A673 (cell line): Measurements from ENCODE around the gene IL21.
"Not testable (repeated sequence)": the region's sequence is repeated elsewhere in the genome, so short reads cannot be mapped to it uniquely, and the experiment has no call there.

Experiments used
- EZH2 ChIP-seq: fragments of 200-600 bp; sonication (generic); IDR thresholded peaks from 2 replicates; pipeline ENCODE4 v1.6.1; 2017; ENCODE audit warnings: borderline replicate concordance, low read depth, mild to moderate bottlenecking, mixed read lengths, antibody characterized with exemption, low read length; ENCODE audit not compliant: poor library complexity, severe bottlenecking
- TF ChIP-seq, protein P1 (sequence below): fragments of 300-800, 200-600 bp; sonication (generic); conservative IDR thresholded peaks from 2 replicates; pipeline ENCODE4 v1.5.1; 2017; ENCODE audit warnings: low read depth, mild to moderate bottlenecking, antibody characterized with exemption, low read length, moderate library complexity, mixed read lengths

GRCh38 chr4:122574347-122574746, 46.5 kb downstream of the IL21 start:
- TF ChIP-seq, protein P1, sequence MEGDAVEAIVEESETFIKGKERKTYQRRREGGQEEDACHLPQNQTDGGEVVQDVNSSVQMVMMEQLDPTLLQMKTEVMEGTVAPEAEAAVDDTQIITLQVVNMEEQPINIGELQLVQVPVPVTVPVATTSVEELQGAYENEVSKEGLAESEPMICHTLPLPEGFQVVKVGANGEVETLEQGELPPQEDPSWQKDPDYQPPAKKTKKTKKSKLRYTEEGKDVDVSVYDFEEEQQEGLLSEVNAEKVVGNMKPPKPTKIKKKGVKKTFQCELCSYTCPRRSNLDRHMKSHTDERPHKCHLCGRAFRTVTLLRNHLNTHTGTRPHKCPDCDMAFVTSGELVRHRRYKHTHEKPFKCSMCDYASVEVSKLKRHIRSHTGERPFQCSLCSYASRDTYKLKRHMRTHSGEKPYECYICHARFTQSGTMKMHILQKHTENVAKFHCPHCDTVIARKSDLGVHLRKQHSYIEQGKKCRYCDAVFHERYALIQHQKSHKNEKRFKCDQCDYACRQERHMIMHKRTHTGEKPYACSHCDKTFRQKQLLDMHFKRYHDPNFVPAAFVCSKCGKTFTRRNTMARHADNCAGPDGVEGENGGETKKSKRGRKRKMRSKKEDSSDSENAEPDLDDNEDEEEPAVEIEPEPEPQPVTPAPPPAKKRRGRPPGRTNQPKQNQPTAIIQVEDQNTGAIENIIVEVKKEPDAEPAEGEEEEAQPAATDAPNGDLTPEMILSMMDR: not testable (repeated sequence)
- not testable (repeated sequence) for TF ChIP-seq EZH2
